ENCODE measurements around the gene LRBA. TPM values are rescaled to one million over a fixed set of nuclear protein-coding genes. Genes with fewer than 3 reads are reported as not detected.
"Not testable (repeated sequence)": the region's sequence is repeated elsewhere in the genome, so short reads cannot be mapped to it uniquely, and the experiment has no call there.

Gene LRBA
- total and polyA plus RNA-seq, 4 donors: 18.8 to 56.4 (median 33.8) TPM

GRCh38 chr4:150664935-150665334 is 350.1 kb downstream of the LRBA start:
- no CpG with 5 or more reads among the region's 2 CpGs for WGBS (ENCODE audit: insufficient coverage)
- no peak overlapping the region for H3K27ac ChIP-seq (ENCODE audit: low read depth, low read length)
- H3K4me1 ChIP-seq (ENCODE audit: control insufficient read depth, insufficient read depth, low read length): no peaks in the 10 kb centered on the region
- H3K27me3 ChIP-seq (ENCODE audit: control insufficient read depth, insufficient read depth, low read length): no peaks in the 10 kb centered on the region
- no peak for DNase-seq (ENCODE audit: low read depth in 4 of 6, low spot score in 6 of 6)
- H3K4me3 ChIP-seq (ENCODE audit: low read depth, low read length): no peak overlapping the region
- H3K36me3 ChIP-seq (ENCODE audit: control insufficient read depth, insufficient read depth, low read length): no peaks in the 10 kb centered on the region
- H3K9me3 ChIP-seq (ENCODE audit: control insufficient read depth, insufficient read depth, low read length): no peaks in the 10 kb centered on the region

GRCh38 chr4:150662686-150663085 is 352.4 kb downstream of the LRBA start:
- no peak for DNase-seq (ENCODE audit: low read depth in 4 of 6, low spot score in 6 of 6)
- H3K9me3 ChIP-seq (ENCODE audit: control insufficient read depth, insufficient read depth, low read length): no peaks in the 10 kb centered on the region
- no peaks in the 10 kb centered on the region for H3K4me1 ChIP-seq (ENCODE audit: control insufficient read depth, insufficient read depth, low read length)
- no peak overlapping the region for H3K27ac ChIP-seq (ENCODE audit: low read depth, low read length)
- no peak overlapping the region for H3K4me3 ChIP-seq (ENCODE audit: low read depth, low read length)
- H3K27me3 ChIP-seq (ENCODE audit: control insufficient read depth, insufficient read depth, low read length): no peaks in the 10 kb centered on the region
- H3K36me3 ChIP-seq (ENCODE audit: control insufficient read depth, insufficient read depth, low read length): no peaks in the 10 kb centered on the region
- 100% methylated on average over 1 of the region's 1 CpG for WGBS (ENCODE audit: insufficient coverage)

- H3K4me3 ChIP-seq (ENCODE audit: low read depth, low read length); H3K27me3 ChIP-seq (ENCODE audit: control insufficient read depth, insufficient read depth, low read length); H3K9me3 ChIP-seq (ENCODE audit: control insufficient read depth, insufficient read depth, low read length); H3K27ac ChIP-seq (ENCODE audit: low read depth, low read length); DNase-seq (ENCODE audit: low read depth in 4 of 6, low spot score in 6 of 6); H3K4me1 ChIP-seq (ENCODE audit: control insufficient read depth, insufficient read depth, low read length); H3K36me3 ChIP-seq (ENCODE audit: control insufficient read depth, insufficient read depth, low read length): not testable (repeated sequence)
- no CpG with 5 or more reads among the region's 6 CpGs for WGBS (ENCODE audit: insufficient coverage)
Measured at GRCh38 chr4:150661551-150661950, 353.5 kb downstream of the LRBA start.

- H3K9me3 ChIP-seq (ENCODE audit: control insufficient read depth, insufficient read depth, low read length); H3K27me3 ChIP-seq (ENCODE audit: control insufficient read depth, insufficient read depth, low read length); H3K4me1 ChIP-seq (ENCODE audit: control insufficient read depth, insufficient read depth, low read length); H3K36me3 ChIP-seq (ENCODE audit: control insufficient read depth, insufficient read depth, low read length); H3K27ac ChIP-seq (ENCODE audit: low read depth, low read length); H3K4me3 ChIP-seq (ENCODE audit: low read depth, low read length); DNase-seq (ENCODE audit: low read depth in 4 of 6, low spot score in 6 of 6): not testable (repeated sequence)
- WGBS (ENCODE audit: insufficient coverage): no CpG with 5 or more reads among the region's 1 CpG
Measured at GRCh38 chr4:150658258-150658657, 356.8 kb downstream of the LRBA start.

- no peaks in the 10 kb centered on the region for H3K27me3 ChIP-seq (ENCODE audit: control insufficient read depth, insufficient read depth, low read length)
- H3K27ac ChIP-seq (ENCODE audit: low read depth, low read length): no peak overlapping the region
- DNase-seq (ENCODE audit: low read depth in 4 of 6, low spot score in 6 of 6): no peak
- H3K9me3 ChIP-seq (ENCODE audit: control insufficient read depth, insufficient read depth, low read length): no peaks in the 10 kb centered on the region
- H3K4me3 ChIP-seq (ENCODE audit: low read depth, low read length): no peak overlapping the region
- no peaks in the 10 kb centered on the region for H3K4me1 ChIP-seq (ENCODE audit: control insufficient read depth, insufficient read depth, low read length)
- H3K36me3 ChIP-seq (ENCODE audit: control insufficient read depth, insufficient read depth, low read length): no peaks in the 10 kb centered on the region
- no CpG with 5 or more reads among the region's 2 CpGs for WGBS (ENCODE audit: insufficient coverage)
Measured at GRCh38 chr4:150656891-150657290, 358.2 kb downstream of the LRBA start.

- Histone ChIP-seq H3K4me3 (ENCODE audit: low read depth, low read length) (no peak overlapping the region), H3K4me1 (ENCODE audit: control insufficient read depth, insufficient read depth, low read length) (no peaks in the 10 kb centered on the region), H3K9me3 (ENCODE audit: control insufficient read depth, insufficient read depth, low read length) (no peaks in the 10 kb centered on the region), H3K36me3 (ENCODE audit: control insufficient read depth, insufficient read depth, low read length) (no peaks in the 10 kb centered on the region), H3K27me3 (ENCODE audit: control insufficient read depth, insufficient read depth, low read length) (no peaks in the 10 kb centered on the region), H3K27ac (ENCODE audit: low read depth, low read length) (no peak overlapping the region)
- peak in 1 of 6 donors; percentile 70 for DNase-seq (ENCODE audit: low read depth in 4 of 6, low spot score in 6 of 6)
- WGBS (ENCODE audit: insufficient coverage): no CpG with 5 or more reads among the region's 1 CpG
Measured at GRCh38 chr4:150650751-150651150, 364.3 kb downstream of the LRBA start.

GRCh38 chr4:150648123-150648522 is 367.0 kb downstream of the LRBA start:
- no peak overlapping the region for H3K27ac ChIP-seq (ENCODE audit: low read depth, low read length)
- H3K27me3 ChIP-seq (ENCODE audit: control insufficient read depth, insufficient read depth, low read length): no peaks in the 10 kb centered on the region
- H3K4me3 ChIP-seq (ENCODE audit: low read depth, low read length): no peak overlapping the region
- DNase-seq (ENCODE audit: low read depth in 4 of 6, low spot score in 6 of 6): no peak
- WGBS (ENCODE audit: insufficient coverage): 72% methylated on average over 2 of the region's 3 CpGs
- H3K4me1 ChIP-seq (ENCODE audit: control insufficient read depth, insufficient read depth, low read length): no peaks in the 10 kb centered on the region
- no peaks in the 10 kb centered on the region for H3K36me3 ChIP-seq (ENCODE audit: control insufficient read depth, insufficient read depth, low read length)
- no peaks in the 10 kb centered on the region for H3K9me3 ChIP-seq (ENCODE audit: control insufficient read depth, insufficient read depth, low read length)

DNA sequence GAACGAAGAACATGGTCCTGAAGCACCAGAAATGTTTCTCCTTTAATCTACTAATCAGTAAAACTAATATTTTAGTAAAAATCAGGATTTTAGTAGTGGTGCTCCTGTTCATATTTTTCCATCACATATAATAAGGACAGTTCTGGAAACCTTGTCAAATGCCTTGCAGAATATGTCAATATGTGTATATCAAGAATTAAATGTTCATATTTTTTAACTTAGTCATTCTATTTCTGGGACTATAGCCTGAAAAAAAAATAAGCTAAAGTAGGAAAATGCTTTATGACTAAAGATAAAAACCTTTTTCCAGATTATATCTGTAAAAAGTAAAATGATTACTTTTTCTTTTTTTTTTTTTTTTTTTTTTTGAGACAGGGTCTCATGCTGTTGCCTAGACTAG is 368.1 kb downstream of the LRBA start:
- no CpG with 5 or more reads among the region's 1 CpG for WGBS (ENCODE audit: insufficient coverage)
- Histone ChIP-seq H3K36me3 (ENCODE audit: control insufficient read depth, insufficient read depth, low read length) (no peaks in the 10 kb centered on the region), H3K27me3 (ENCODE audit: control insufficient read depth, insufficient read depth, low read length) (no peaks in the 10 kb centered on the region), H3K9me3 (ENCODE audit: control insufficient read depth, insufficient read depth, low read length) (no peaks in the 10 kb centered on the region), H3K4me3 (ENCODE audit: low read depth, low read length) (no peak overlapping the region), H3K27ac (ENCODE audit: low read depth, low read length) (no peak overlapping the region), H3K4me1 (ENCODE audit: control insufficient read depth, insufficient read depth, low read length) (no peaks in the 10 kb centered on the region)
- DNase-seq (ENCODE audit: low read depth in 4 of 6, low spot score in 6 of 6): no peak

DNA sequence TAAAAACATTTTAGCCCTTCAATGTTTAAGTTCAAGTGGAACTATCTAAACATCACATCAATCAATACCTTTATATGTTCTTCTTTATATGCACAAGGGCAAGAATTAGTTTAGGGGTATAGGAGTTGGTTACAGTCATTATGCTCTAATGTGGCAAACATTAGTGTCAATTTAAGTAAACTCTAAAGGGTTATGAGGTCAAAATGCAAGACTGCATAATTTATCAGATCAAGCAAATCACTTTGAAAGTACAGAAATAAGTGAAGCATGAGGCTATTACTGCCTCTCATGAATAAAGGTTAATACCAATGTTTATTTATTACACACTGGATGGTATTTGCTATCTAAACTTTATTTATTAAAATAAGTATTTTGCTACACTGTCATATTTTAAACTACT is 373.5 kb downstream of the LRBA start:
- H3K36me3 ChIP-seq (ENCODE audit: control insufficient read depth, insufficient read depth, low read length): no peaks in the 10 kb centered on the region
- DNase-seq (ENCODE audit: low read depth in 4 of 6, low spot score in 6 of 6): no peak
- no peak overlapping the region for H3K27ac ChIP-seq (ENCODE audit: low read depth, low read length)
- no peaks in the 10 kb centered on the region for H3K27me3 ChIP-seq (ENCODE audit: control insufficient read depth, insufficient read depth, low read length)
- H3K9me3 ChIP-seq (ENCODE audit: control insufficient read depth, insufficient read depth, low read length): no peaks in the 10 kb centered on the region
- no peaks in the 10 kb centered on the region for H3K4me1 ChIP-seq (ENCODE audit: control insufficient read depth, insufficient read depth, low read length)
- H3K4me3 ChIP-seq (ENCODE audit: low read depth, low read length): no peak overlapping the region

GRCh38 chr4:150632639-150633038 is 382.4 kb downstream of the LRBA start:
- Histone ChIP-seq H3K27me3 (ENCODE audit: control insufficient read depth, insufficient read depth, low read length) (no peaks in the 10 kb centered on the region), H3K4me3 (ENCODE audit: low read depth, low read length) (no peak overlapping the region), H3K27ac (ENCODE audit: low read depth, low read length) (no peak overlapping the region), H3K4me1 (ENCODE audit: control insufficient read depth, insufficient read depth, low read length) (no peaks in the 10 kb centered on the region), H3K36me3 (ENCODE audit: control insufficient read depth, insufficient read depth, low read length) (no peaks in the 10 kb centered on the region), H3K9me3 (ENCODE audit: control insufficient read depth, insufficient read depth, low read length) (no peaks in the 10 kb centered on the region)
- DNase-seq (ENCODE audit: low read depth in 4 of 6, low spot score in 6 of 6): no peak
